Panc1 (cell line): ENCODE data around the gene MAP2K6. TPM values are rescaled to one million over a fixed set of nuclear protein-coding genes. Genes with fewer than 3 reads are reported as not detected.

Experiments used
- ATAC-seq: fragments of 200-7000 bp; cut with Tn5 transposase; 2 replicates; pipeline ENCODE4 v1.9.1; 2020; ENCODE audit warnings: mild to moderate bottlenecking, moderate library complexity
- BruUV-seq: library from RNA; stranded (reverse); fragments of 400-500 nt; replicated peaks from 2 replicates; lab custom pipeline; 2021; lab: Mats Ljungman, UMichigan
- CTCF ChIA-PET: fragments of 300-600 bp; sonication (Branson Sonifier 250); formaldehyde crosslinking; loops from one replicate; lab custom pipeline; 2022; ENCODE audit warnings: antibody characterized with exemption; lab: Charles Lee
- POLR2A ChIA-PET: fragments of 300-600 bp; sonication (Branson Sonifier 250); formaldehyde crosslinking; loops from one replicate; lab custom pipeline; 2022; ENCODE audit warnings: antibody characterized with exemption; lab: Charles Lee
- DNase-seq: peaks from one replicate; pipeline ENCODE4 v3.0.0-alpha.2; 2010; ENCODE audit warnings: low read depth, low spot score
- H3K27ac ChIP-seq: 2 replicates; pipeline ENCODE4 v1.5.1; 2011; ENCODE audit warnings: mild to moderate bottlenecking, low read length, inconsistent platforms
- H3K27me3 ChIP-seq: fragments of 200-500 bp; sonication (Bioruptor generic); 2 replicates; pipeline ENCODE4 v1.6.0; 2014; ENCODE audit warnings: low read length, inconsistent platforms; ENCODE audit not compliant: control insufficient read depth, insufficient read depth
- H3K36me3 ChIP-seq: fragments of 200-500 bp; sonication (Bioruptor generic); 2 replicates; pipeline ENCODE4 v1.5.1; 2014; ENCODE audit warnings: inconsistent platforms, mild to moderate bottlenecking, low read length, moderate library complexity; ENCODE audit not compliant: control insufficient read depth, insufficient read depth
- H3K4me1 ChIP-seq: 2 replicates; pipeline ENCODE4 v1.5.1; 2011; ENCODE audit warnings: inconsistent platforms, mild to moderate bottlenecking, low read length, moderate library complexity; ENCODE audit not compliant: control insufficient read depth, insufficient read depth
- H3K4me3 ChIP-seq, 2 experiments: 2 replicates each; pipeline ENCODE4 v1.5.1; 2011 to 2012; ENCODE audit warnings: low read depth in 2 of 2, low read length in 2 of 2, mild to moderate bottlenecking in 2 of 2, inconsistent platforms in 1 of 2, moderate library complexity in 1 of 2
- H3K9me3 ChIP-seq: fragments of 200-500 bp; sonication (Bioruptor generic); 2 replicates; pipeline ENCODE4 v1.5.1; 2014; ENCODE audit warnings: low read depth, mild to moderate bottlenecking, inconsistent platforms, low read length, moderate library complexity; ENCODE audit not compliant: control insufficient read depth, insufficient read depth
- CTCF ChIP-seq: fragments of 450-650 bp; IDR thresholded peaks from 2 replicates; pipeline ENCODE4 v1.5.1; 2017; ENCODE audit warnings: mild to moderate bottlenecking
- POLR2AphosphoS5 ChIP-seq: IDR thresholded peaks from 2 replicates; pipeline ENCODE4 v1.6.1; 2012; ENCODE audit warnings: mild to moderate bottlenecking, low read depth, low read length, moderate library complexity
- REST ChIP-seq, 2 experiments: IDR thresholded peaks; 2 replicates each; pipeline ENCODE4 v1.6.1; 2011 to 2012; ENCODE audit warnings: low read depth in 2 of 2, control low read depth in 1 of 2, low read length in 1 of 2, mild to moderate bottlenecking in 1 of 2, moderate library complexity in 1 of 2; ENCODE audit not compliant: insufficient read depth in 1 of 2
- SIN3A ChIP-seq: IDR thresholded peaks from 2 replicates; pipeline ENCODE4 v1.6.1; 2012; ENCODE audit warnings: low read depth, mild to moderate bottlenecking, low read length, moderate library complexity, borderline replicate concordance; ENCODE audit not compliant: insufficient read depth
- TCF7L2 ChIP-seq: IDR thresholded peaks from 2 replicates; pipeline ENCODE4 v1.6.1; 2011; ENCODE audit warnings: mild to moderate bottlenecking, low read depth, low read length, inconsistent platforms
- in situ Hi-C: cut with HindIII; loops from 2 replicates; pipeline ENCODE4 v1.10.0; 2016; ENCODE audit warnings: low sequenced_read_pairs, low pct_unique_long_range_greater_than_20kb
- intact Hi-C: fragments of 100-400 bp; cut with micrococcal nuclease; formaldehyde crosslinking; loops from one replicate; pipeline ENCODE4 v1.10.0; 2022; ENCODE audit not compliant: unreplicated experiment
- total RNA-seq: library from RNA; stranded (reverse); gene quantifications from one replicate; pipeline ENCODE4 v1.2.1, GENCODE V29; 2021; ENCODE audit not compliant: unreplicated experiment

The MAP2K6 gene
- total RNA-seq, 1 experiment from 2014 or later: 11.8 TPM

- TF ChIP-seq REST (IDR thresholded peaks at IDR 0.05; ENCODE audit: insufficient read depth in 1 of 2, low read depth in 2 of 2, low read length in 1 of 2): no peak
- TF ChIP-seq SIN3A: no peak
- no peak for TF ChIP-seq TCF7L2
- TF ChIP-seq POLR2AphosphoS5: no peak
- TF ChIP-seq CTCF: no peak
- H3K27ac ChIP-seq: no peak overlapping the region
- ATAC-seq (no peak), DNase-seq (no peak)
- no peaks in the 10 kb centered on the region for H3K4me1 ChIP-seq
- H3K9me3 ChIP-seq: no peaks in the 10 kb centered on the region
- H3K27me3 ChIP-seq: no peaks in the 10 kb centered on the region
- H3K4me3 ChIP-seq: no peak overlapping the region
- no TSS peak for BruUV-seq
- CTCF ChIA-PET: no interaction called here
- POLR2A ChIA-PET: no interaction called here
- H3K36me3 ChIP-seq: no peaks in the 10 kb centered on the region
- intact Hi-C loops (no loop called here), in situ Hi-C loops (no loop called here)
These were observed 13.9 kb downstream of the MAP2K6 start for GRCh38 chr17:69428252-69428980.

- intact Hi-C loops: no loop called here
These were observed 16.0 kb downstream of the MAP2K6 start for GRCh38 chr17:69430488-69430887.

More at GRCh38 chr17:69430488-69430887, 16.0 kb downstream of the MAP2K6 start:
- ATAC-seq (no peak), DNase-seq (no peak)
- Histone ChIP-seq H3K36me3 (no peaks in the 10 kb centered on the region), H3K27ac (no peak overlapping the region), H3K4me3 (no peak overlapping the region), H3K4me1 (no peaks in the 10 kb centered on the region), H3K9me3 (no peaks in the 10 kb centered on the region), H3K27me3 (no peaks in the 10 kb centered on the region)
- CTCF ChIA-PET: no interaction called here
- TF ChIP-seq REST (IDR thresholded peaks at IDR 0.05; ENCODE audit: insufficient read depth in 1 of 2, low read depth in 2 of 2, low read length in 1 of 2): no peak
- no peak for TF ChIP-seq SIN3A
- POLR2A ChIA-PET: no interaction called here
- BruUV-seq: no TSS peak
- in situ Hi-C loops: no loop called here
